Measurements from ENCODE around the gene EYA2.
"Not testable (repeated sequence)": the region's sequence is repeated elsewhere in the genome, so short reads cannot be mapped to it uniquely, and the experiment has no call there.

EYA2 gene

GRCh38 chr20:46959081-46959692, 64.5 kb downstream of the EYA2 start:
- DNase-seq = no peak

GRCh38 chr20:46959821-46960220, 65.2 kb downstream of the EYA2 start:
- no peak for DNase-seq

DNA sequence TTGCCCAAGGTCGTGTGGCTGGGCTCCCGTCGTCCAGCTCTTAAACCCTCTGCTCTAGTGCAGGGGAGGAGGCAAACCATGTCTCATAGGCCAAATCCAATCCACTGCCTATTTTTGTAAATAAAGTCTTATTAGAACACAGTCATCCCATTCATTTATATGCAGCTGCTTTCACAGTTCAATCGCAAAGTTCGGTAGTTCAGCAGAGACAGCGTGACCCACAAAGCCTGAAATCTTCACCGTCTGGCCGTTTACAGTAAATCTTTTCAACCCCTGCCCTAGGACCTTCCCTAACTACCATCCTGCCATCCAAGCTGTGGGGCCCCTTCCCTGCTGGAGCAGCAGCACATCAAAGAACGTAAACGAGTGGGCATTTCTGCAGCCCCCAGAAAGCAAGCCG, 65.9 kb downstream of the EYA2 start:
- DNase-seq = no peak

DNA sequence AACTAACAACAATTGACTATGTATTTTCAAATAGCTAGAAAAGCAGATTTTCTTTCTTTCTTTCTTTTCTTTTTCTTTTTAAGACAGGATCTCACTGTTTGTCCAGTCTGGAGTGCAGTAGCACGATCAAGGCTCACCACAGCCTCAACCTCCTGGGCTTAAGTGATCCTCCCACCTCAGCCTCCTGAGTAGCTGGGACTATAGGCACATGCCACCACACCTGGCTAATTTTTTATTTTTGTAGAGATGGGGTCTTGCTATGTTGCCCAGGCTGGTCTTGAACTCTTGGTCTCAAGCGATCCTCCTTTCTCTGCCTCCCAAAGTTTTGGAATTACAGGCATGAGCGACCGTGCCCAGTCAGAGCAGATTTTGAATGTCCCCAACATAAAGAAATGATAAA, 67.3 kb downstream of the EYA2 start:
- DNase-seq = not testable (repeated sequence)

GRCh38 chr20:46962452-46963195, 68.0 kb downstream of the EYA2 start:
- no peak for DNase-seq

GRCh38 chr20:46963196-46963529, 68.5 kb downstream of the EYA2 start:
- no peak for DNase-seq

GRCh38 chr20:46963758-46964617, 69.3 kb downstream of the EYA2 start:
- peak; percentile 79 for DNase-seq

DNA sequence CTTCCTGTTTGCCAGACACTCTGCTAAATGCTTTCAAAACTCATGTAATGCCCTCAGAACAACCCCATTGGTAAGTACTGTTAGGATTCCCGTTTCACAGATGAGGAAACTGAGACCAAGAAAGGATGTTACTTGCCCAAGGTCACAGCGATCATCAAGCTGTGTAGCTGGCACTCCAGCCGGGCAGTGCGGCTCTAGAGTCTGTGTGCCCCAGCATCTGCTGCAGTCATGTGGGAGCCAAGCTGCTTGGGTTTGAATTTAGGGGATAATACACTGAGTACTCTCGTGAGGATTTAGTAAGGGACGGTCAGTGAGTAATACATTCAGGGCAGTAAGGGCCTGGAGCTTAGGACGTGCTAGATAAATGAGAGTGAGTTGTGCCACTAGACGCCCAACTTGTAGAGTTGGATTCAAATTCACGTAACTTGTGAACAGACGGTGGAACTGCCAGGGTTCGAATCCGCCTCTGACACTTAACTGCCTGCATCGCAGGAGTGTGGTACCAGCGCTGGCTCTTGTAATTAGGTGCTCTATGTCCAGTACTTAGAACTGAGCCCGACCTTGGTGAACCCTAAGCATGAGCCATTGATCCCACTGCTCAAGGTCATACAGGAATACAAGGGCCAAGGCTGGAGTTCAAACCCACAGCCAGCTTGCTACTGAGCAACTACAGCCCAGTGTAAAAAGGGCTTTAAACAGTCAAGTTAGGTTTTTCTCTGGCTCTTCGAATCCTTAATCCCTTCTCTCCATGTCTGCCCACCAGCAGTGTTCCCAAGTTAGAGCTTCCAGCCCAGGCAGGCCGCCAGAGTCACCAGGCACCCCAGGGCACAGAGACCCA, 70.2 kb downstream of the EYA2 start:
- no peak for DNase-seq

- no peak for DNase-seq
Observed at GRCh38 chr20:46965477-46965876, 70.8 kb downstream of the EYA2 start.

DNA sequence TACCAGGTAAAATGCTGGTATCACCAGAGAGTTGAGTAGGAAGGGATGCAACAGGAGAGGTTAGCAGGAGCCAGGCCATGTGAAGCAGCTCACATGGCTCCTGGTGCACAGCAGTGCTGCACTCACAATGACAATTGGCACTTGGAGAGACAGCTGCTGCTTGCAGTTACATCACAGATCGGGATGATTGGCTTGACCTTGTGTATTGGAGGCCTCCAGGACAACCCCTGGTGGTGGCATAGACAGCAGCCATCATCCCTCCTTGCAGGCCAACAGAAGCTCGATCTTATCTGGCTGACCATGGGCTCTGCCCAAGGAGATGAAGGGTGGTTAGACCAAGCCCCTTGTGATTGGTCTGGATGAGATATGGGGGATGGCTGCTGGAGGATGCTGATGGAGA, 73.0 kb downstream of the EYA2 start:
- DNase-seq = no peak

DNA sequence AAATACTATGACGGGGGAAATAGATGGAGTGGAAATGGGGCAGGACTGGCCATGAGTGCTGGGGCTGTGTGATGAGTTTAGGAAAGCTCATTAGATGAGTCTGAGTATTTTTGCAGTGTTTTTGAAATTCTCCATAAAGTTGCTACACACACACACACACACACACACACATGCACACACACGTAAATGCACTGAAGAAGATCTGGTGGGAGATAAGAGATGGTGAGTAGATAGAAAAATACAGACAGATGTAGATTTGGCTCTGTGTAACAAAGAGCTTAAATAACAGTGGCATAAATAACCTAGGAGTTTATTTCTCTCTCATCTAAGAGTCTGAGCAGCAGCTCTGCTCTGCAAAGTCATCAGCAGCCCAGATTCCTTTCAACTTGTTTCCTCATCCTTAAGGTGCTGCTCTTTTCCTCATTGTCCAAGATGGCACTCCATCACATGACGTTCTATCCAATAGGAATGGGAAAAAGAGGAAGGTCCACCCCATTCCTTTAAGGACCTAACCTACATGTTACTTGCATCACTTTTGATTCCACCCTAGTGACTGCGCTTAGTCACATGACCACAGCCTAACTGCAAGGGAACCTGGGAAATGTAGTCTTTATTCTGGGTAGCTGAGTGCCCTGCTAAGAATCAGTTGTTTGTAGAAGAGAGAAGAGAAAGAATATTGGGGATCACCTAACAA, 76.4 kb downstream of the EYA2 start:
- peak; percentile 65 for DNase-seq

DNA sequence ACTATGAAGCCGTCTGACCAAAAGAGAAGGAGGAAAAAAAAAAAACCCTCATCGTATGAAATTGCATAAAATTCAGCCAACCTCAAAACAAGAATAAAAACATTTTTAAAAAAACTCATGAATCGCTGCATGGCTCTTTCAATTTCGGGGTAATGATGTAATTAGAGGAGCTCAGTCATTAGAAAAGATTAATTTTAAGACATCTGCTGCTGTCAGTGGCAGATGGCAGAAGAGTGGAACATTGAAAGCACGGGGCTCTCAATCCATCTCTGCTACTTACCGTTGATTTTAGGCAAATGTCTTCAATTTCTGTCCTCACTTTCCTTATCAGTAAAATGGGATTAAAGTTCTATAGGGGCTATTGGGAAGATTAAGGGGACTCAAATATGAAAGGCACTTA, 79.1 kb downstream of the EYA2 start:
- no peak for DNase-seq

GRCh38 chr20:46974669-46975434, 80.2 kb downstream of the EYA2 start:
- no peak for DNase-seq

- DNase-seq = no peak
Observed at GRCh38 chr20:46975976-46976375, 81.3 kb downstream of the EYA2 start.

DNA sequence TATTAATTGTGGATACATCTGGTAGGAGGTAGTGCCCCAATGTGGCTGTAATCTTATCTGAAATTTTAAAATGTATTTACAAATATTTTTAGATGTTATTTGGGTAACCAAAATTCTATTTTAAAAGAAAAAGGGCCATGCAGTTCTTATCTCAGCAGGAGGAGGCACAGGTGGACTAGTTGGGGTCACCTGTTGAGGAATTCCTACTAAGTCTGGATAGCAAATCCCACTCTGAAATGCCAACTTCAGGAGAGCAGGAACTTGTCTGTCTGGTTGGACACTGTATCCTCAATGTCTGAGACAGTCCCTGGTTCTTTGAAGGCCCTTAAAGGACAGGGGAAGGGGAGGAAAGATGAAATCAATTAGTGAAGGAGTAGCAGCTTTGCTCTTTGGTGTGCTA, 82.6 kb downstream of the EYA2 start:
- no peak for DNase-seq

GRCh38 chr20:46977909-46978588, 83.4 kb downstream of the EYA2 start:
- DNase-seq = no peak

GRCh38 chr20:46978951-46979491, 84.4 kb downstream of the EYA2 start:
- DNase-seq = no peak

GRCh38 chr20:46979603-46980241, 85.1 kb downstream of the EYA2 start:
- no peak for DNase-seq

DNA sequence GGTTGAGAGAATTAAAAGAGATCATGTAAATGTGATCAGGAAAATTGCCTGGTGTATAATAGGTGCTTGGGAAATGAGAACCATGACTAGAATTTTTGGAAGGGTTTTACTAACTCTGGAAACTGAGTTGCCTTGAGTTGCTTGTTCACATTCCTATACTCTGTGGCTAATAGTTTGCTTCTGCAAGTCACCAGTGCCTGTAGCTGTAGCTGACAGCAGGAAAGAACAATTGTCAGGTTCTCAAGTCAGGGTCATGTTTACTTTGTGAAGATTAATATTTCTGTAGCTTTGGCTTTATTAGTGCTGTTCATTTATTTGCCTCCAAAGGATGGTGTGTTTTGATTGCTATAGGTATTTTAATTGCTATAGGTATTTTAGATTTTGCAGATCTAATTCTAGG, 86.5 kb downstream of the EYA2 start:
- DNase-seq = no peak

DNA sequence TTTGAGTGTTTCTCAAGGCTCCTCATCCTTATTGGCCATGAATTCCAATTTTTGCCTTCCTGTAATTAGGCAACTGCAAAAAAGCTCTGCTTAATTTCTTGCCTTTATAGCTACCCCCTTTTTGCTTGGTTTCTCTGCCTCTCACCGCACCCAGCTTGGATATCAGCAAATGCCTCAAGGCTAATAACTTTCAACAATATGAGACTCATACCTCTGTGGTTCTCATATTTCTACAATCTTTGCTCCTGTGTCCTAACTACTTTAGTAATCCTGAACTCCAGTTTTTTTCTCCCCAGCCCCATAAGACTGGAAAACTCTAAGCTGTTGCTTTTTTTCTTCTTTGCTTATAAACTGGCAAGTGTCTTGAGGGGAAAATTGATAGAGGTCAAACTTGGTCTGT, 88.8 kb downstream of the EYA2 start:
- DNase-seq = no peak

Measured in MV-4-11 (cell line).